ENCODE results near the gene MAT1A.

DNA sequence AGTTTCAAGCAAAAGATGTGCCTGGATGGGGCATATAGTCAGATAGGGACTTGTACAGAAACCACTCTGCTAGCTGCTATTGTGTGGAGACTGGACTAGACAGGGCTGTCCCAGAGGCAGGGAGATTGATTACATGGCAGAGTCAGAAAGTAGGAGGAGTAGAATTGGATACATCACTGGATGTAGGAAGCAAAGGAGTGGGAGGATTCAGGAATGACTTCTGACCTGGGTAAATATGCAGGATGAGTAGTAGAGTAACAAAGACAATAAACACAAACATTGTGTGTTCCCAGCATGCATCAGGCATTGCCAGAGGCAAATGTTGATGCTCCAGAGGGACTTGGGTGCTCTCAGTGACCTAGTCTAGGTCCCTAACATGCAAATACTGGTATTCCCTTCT, 30.9 kb upstream of the MAT1A start:
- TF ChIP-seq, protein P1, sequence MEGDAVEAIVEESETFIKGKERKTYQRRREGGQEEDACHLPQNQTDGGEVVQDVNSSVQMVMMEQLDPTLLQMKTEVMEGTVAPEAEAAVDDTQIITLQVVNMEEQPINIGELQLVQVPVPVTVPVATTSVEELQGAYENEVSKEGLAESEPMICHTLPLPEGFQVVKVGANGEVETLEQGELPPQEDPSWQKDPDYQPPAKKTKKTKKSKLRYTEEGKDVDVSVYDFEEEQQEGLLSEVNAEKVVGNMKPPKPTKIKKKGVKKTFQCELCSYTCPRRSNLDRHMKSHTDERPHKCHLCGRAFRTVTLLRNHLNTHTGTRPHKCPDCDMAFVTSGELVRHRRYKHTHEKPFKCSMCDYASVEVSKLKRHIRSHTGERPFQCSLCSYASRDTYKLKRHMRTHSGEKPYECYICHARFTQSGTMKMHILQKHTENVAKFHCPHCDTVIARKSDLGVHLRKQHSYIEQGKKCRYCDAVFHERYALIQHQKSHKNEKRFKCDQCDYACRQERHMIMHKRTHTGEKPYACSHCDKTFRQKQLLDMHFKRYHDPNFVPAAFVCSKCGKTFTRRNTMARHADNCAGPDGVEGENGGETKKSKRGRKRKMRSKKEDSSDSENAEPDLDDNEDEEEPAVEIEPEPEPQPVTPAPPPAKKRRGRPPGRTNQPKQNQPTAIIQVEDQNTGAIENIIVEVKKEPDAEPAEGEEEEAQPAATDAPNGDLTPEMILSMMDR (IDR thresholded peaks at IDR 0.05): no peak
- TF ChIP-seq POLR2AphosphoS5 (IDR thresholded peaks at IDR 0.05; ENCODE audit: low read depth, low read length): no peak
- no peak for TF ChIP-seq TCF7L2 (IDR thresholded peaks at IDR 0.05; ENCODE audit: low read depth, low read length)

All from Panc1 (cell line).